AG04450 (cell line): ENCODE data around the gene ATF2. TPM values are rescaled to one million over a fixed set of nuclear protein-coding genes. Genes with fewer than 3 reads are reported as not detected.

Experiments
- CTCF ChIA-PET: fragments of 300-600, 350-600 bp; formaldehyde crosslinking; extraction: SDS; loops from one replicate; lab custom pipeline; 2022; ENCODE audit warnings: antibody characterized with exemption, inconsistent platforms; lab: Charles Lee
- POLR2A ChIA-PET: fragments of 350-600 bp; formaldehyde crosslinking; extraction: SDS; loops from one replicate; lab custom pipeline; 2021; ENCODE audit warnings: antibody characterized with exemption, inconsistent platforms; lab: Yijun Ruan, JAX
- DNase-seq: peaks from one replicate; pipeline ENCODE4 v3.0.0-alpha.2; 2011; ENCODE audit warnings: low read depth, low spot score
- H3K27ac ChIP-seq: one replicate; pipeline ENCODE4 v1.5.1; 2012; ENCODE audit warnings: low read depth, low read length, control low read depth
- H3K27me3 ChIP-seq: one replicate; pipeline ENCODE4 v1.6.0; 2012; ENCODE audit warnings: low read length; ENCODE audit not compliant: control insufficient read depth, insufficient read depth
- H3K4me3 ChIP-seq: 2 replicates; pipeline ENCODE4 v1.5.1; 2011; ENCODE audit warnings: mild to moderate bottlenecking, low read depth, low read length, control low read depth
- H3K9me3 ChIP-seq: 2 replicates; pipeline ENCODE4 v1.5.1; 2012; ENCODE audit warnings: low read length; ENCODE audit not compliant: control insufficient read depth, insufficient read depth
- CTCF ChIP-seq: IDR thresholded peaks from 2 replicates; pipeline ENCODE4 v1.5.1; 2011; ENCODE audit warnings: low read depth, low read length, control low read depth, inconsistent platforms
- polyA plus RNA-seq: library from polyadenylated mRNA; depleted of rRNA; stranded (reverse); fragments of >200 nt; gene quantifications from 2 replicates; pipeline ENCODE4 v1.2.3, GENCODE V29; 2011

ATF2 gene
- polyA plus RNA-seq, 1 experiment: 70.1 TPM

GRCh38 chr2:175068534-175068933 is 99.5 kb downstream of the ATF2 start:
- Histone ChIP-seq H3K4me3 (no peak overlapping the region), H3K27me3 (no peaks in the 10 kb centered on the region), H3K27ac (no peak overlapping the region), H3K9me3 (no peaks in the 10 kb centered on the region)
- no peak for TF ChIP-seq CTCF
- DNase-seq: no peak
- CTCF ChIA-PET: interaction anchor here (1.0 kb wide), 1 partner anchor 320 kb away, joined by 3 read pairs; no protein-coding TSS in a partner anchor
- POLR2A ChIA-PET: no interaction called here

GRCh38 chr2:175066411-175066810 is 101.6 kb downstream of the ATF2 start:
- DNase-seq: no peak
- H3K27ac ChIP-seq: no peak overlapping the region
- no peak overlapping the region for H3K4me3 ChIP-seq
- TF ChIP-seq CTCF: no peak
- POLR2A ChIA-PET: no interaction called here
- no peaks in the 10 kb centered on the region for H3K9me3 ChIP-seq
- H3K27me3 ChIP-seq: no peaks in the 10 kb centered on the region
- CTCF ChIA-PET: interaction anchor here (1.0 kb wide), 1 partner anchor 369 kb away, joined by 3 read pairs; no protein-coding TSS in a partner anchor

- TF ChIP-seq CTCF: no peak
Measured at GRCh38 chr2:175064797-175065196, 103.2 kb downstream of the ATF2 start.

GRCh38 chr2:175063741-175064140 is 104.3 kb downstream of the ATF2 start:
- Histone ChIP-seq H3K27me3 (no peaks in the 10 kb centered on the region), H3K9me3 (no peaks in the 10 kb centered on the region), H3K4me3 (no peak overlapping the region), H3K27ac (no peak overlapping the region)
- no peak for TF ChIP-seq CTCF
- ChIA-PET CTCF (interaction anchor here (1.3 to 1.4 kb wide), 2 partner anchors 314 to 363 kb away, joined by 3 to 4 read pairs; no protein-coding TSS in a partner anchor), POLR2A (no interaction called here)
- no peak for DNase-seq

More at GRCh38 chr2:175064797-175065196, 103.2 kb downstream of the ATF2 start:
- H3K9me3 ChIP-seq: no peaks in the 10 kb centered on the region
- ChIA-PET CTCF (interaction anchor here (1.4 kb wide), 1 partner anchor 364 kb away, joined by 4 read pairs; no protein-coding TSS in a partner anchor), POLR2A (interaction anchor here (1.0 kb wide), 1 partner anchor 90 kb away, joined by 3 read pairs; no protein-coding TSS in a partner anchor)
- no peaks in the 10 kb centered on the region for H3K27me3 ChIP-seq
- no peak overlapping the region for H3K4me3 ChIP-seq
- DNase-seq: no peak
- H3K27ac ChIP-seq: no peak overlapping the region

- Histone ChIP-seq H3K27me3 (no peaks in the 10 kb centered on the region), H3K4me3 (no peak overlapping the region), H3K27ac (no peak overlapping the region), H3K9me3 (no peaks in the 10 kb centered on the region)
- ChIA-PET CTCF (interaction anchor here (1.3 to 2.3 kb wide), 3 partner anchors 313 to 363 kb away, joined by 3 to 10 read pairs (median 4); no protein-coding TSS in a partner anchor), POLR2A (interaction anchor here (0.7 kb wide), 1 partner anchor 185 kb away, joined by 3 read pairs; no protein-coding TSS in a partner anchor)
- DNase-seq: no peak
- TF ChIP-seq CTCF: no peak
Measured at GRCh38 chr2:175062787-175063585, 105.0 kb downstream of the ATF2 start.
